GM18520 (cell line): ENCODE results near the gene PSMA8.
"Not testable (repeated sequence)": the region's sequence is repeated elsewhere in the genome, so short reads cannot be mapped to it uniquely, and the experiment has no call there.

Experiments used
- ATAC-seq: cut with Tn5 transposase; IDR thresholded peaks from one replicate; pipeline ENCODE4 v1.9.1; 2021; ENCODE audit not compliant: unreplicated experiment

PSMA8 gene

DNA sequence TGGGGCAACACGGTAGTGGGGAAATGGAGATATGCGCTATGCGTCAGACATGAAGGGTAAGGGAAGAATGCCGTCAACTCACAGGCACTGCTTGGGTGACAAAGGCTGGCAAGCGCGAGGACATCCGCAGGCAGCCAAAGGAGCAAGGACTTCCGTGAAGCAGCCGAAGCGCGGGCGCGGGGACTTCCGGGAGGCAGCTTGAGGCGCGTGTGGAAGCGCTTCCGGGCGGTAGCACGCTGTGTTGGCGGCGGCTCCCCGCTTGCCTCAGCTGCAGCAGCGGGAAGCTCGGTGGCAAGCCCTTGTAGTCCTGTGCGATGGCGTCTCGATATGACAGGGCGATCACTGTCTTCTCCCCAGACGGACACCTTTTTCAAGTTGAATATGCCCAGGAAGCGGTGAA lies at the start of gene PSMA8:
TSS of gene PSMA8 (plus strand) at position 218 of the 400 bp plus-strand sequence. CDS start at position 315, 97 bp downstream.
- no peak for ATAC-seq

DNA sequence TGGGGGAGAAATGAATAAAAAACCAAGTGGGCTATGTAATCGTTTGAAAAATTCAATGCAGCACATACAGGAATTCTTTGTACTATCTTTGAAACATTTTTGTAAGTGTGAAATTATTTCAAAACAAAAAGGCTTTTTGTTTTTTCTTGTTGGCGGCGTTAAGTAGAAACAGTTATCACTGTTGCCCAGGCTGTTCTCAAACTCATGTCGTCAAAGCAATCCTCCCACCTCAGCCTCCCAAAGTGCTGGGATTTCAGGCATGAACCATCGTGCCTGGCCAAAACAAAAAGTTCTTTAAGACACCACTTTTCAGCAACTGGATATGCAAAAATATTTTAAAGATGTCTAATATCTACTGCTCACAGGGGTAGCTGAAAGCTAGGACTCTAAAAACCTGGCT lies 48.6 kb upstream of the PSMA8 start:
- ATAC-seq, result no peak

DNA sequence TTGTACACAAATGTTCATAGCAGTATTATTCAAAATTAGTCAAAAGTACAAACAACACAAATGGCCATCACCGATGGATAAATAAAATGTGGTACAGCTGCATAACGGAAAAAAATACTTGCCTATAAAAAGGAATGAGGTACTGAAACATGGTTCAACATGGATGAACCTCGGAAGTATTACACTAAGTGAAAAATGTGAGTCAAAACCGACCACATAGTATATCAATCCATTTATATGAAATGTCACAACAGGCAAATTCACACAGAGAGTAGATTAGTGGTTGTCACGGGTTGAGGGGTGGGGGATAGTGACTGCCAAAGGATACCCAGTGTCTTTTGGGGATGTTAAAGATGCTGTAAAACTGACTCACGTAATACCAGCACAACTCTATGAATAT lies 46.7 kb upstream of the PSMA8 start:
- no peak for ATAC-seq

DNA sequence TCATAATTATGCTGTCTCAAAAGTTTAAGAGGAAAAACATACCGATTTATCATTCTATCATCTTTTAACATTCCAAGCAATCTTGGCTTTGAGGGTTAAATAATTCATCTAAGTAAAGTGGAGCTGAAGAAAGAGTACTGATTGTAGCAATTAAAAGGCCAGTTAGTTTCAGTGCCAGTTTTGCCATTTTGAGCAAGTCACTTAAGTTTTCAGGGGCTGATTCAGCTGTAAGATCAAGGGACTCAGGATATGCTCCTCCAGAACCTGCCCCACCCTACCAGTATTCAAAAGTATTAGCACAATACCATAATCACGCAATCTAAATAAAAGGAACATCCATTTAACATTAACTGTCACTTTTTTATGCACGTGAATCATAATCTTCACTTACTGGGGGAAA lies 45.2 kb upstream of the PSMA8 start:
- ATAC-seq, result no peak

DNA sequence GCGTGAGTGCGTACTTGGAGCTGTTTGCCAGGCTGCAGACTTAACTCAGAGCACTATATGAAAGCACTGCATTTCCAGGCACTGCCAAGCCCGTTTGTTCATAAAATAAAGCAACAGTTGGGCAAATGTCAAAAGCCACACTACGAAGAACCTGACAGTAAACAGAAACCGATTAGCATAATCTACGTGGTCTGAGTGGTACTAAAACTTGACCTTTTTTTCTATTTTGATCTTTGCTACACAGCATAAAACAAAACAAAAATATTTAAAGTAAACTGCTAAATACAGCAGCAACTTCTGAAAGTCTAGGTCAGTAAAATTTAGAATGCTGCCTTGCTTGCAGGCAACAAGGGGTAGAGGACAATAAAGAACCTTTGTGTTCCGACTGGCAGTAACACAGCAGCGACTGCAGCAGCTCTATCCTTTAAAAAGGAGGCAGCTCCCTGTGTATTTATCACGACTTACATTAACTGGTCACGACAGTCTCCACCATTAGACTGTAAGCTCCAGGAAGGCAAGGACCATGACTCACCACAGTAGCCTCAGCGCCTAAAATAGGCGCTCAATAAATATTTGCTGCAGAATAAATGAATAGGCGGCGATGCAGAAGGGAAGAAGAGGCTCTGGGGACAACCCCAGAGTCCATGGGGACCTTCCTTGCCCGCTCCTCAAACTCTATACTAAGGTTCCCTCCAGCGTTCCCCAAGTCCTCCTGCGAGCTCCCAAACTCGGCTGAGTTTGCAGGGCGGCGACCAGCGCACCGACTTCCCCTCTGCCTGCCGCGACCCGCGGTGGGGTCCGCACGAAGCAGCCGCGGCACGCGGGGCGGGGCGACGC lies 44.2 kb upstream of the PSMA8 start:
- no peak for ATAC-seq

DNA sequence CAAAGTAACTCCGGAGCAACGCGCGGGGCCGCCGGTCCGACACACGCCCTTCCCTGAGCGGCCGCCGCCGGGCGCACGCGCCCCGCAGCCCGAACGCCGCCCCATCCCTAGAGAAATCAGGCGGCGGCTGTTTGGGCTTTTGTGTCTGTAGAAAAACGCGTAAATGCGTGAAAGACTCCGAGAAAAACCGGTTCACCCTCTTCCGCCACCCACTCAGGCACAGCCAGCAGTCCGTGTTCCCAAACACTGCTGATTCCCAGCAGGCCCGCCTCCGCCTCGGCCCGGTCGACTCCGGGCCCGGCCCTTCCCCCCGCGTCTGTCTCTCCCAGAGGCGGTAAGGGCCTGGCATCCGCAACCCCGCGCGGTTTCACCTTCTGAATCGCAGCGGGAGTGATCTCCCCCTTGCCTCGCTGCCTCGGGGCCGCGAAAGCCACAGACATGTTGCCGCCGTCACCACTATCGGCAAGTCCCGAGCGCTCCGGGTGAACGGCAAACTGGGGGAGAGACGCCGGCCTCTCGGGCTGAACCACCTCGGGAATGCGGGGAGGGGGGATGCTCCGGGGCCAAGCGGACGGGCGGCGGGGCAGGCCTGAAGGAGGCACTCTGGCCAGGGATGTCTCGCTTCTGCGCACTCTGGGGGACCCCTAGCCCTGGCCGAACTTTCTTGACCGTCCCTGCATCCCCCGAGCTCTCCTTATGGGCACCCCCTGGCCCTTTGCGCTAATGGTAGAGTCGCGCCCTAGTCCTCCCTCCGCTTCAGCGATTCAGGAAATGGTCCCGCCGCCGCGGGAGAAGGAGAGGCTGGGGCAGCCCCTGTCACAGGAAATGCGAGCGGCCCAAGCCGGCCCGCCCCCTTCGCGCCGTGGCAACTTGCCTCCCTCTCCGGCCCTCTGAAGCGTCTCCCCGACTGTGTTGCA lies 43.3 kb upstream of the PSMA8 start, which contains the start of gene SS18:
TSS of gene SS18 (minus strand) at position 484 of the 917 bp plus-strand sequence. CDS start at position 440, 44 bp downstream.
- peak; percentile 64 for ATAC-seq

DNA sequence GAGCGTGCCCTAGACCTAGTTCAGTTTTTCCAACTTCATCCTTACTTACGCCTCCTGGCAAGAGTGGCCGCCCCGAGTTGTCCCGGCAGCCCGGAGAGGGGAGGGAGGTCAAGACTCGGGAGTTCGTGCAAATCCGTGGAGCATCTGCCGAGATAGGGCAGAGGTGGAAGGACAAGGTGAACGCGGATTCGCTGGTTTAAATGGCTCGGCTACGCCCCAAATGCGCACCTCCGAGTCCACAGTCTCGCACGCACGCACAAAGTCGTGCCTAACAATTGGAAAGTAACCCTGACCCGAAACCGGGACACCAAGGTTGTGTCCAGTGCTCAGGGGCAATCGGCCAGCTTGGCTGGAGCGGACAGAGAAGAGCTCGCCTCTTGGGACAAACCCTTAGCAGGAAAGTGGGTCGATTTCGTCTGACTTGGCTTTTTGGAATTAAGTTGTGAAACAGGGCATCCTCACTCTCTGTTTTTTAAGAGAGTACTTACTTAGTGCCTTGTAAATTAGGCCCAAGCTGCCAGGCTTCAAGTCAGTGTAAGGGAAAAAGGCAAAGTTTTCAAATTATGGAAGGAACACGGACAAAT lies 42.5 kb upstream of the PSMA8 start:
- peak; percentile 25 for ATAC-seq

DNA sequence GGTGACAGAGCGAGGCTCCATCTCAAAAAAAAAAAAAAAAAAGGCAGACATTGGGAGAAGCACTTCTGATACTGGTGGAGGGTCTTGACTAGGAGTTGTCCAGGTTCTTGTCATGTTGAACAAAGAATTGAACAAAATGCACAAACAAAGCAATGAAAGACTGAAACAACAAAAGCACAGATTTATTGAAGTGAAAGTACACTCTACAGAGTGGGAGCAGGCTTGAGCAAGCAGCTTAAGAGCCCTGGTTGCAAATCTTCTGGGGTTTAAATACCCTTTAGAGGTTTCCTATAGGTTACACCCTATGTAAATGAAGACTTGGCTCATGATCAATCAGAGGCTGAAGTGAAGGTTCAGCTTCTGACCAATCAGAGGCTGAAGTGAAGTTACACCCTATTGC lies 36.8 kb upstream of the PSMA8 start:
- no peak for ATAC-seq

DNA sequence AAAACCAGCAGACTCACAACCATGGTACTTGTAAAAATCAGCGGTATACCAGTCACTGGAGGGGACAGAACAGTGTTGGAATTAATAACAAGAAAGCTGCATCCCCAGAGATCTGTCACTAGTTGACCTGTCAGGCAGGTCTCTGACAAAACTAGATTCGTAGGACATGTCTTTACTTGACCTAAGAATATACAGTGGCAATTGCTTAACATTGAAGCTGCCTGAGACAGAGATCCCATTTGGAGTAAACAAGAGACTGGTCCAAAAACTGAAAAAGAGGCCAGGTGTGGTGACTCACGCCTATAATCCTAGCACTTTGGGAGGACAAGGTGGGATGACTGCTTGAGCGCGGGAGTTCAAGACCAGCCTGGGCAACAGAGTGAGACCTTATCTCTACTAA lies 36.1 kb upstream of the PSMA8 start:
- no peak for ATAC-seq

DNA sequence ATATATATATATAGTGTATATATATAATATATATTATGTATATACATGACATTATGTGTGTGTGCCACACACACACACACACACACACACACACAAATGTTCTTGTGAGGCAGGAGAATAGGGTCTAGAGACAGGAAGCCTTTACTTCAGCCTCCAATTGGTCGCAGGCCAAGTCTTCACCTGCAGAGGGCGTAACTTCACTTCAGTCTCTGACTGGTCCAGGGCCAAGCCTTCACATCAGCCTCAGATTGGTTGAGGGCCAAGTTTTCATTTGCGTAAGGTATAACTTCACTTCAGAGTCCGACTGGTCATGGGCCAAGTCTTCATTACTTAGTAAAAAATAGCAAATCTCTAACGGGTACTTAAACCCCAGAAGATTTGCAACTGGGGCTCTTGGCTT lies 30.1 kb upstream of the PSMA8 start:
- ATAC-seq, result no peak

DNA sequence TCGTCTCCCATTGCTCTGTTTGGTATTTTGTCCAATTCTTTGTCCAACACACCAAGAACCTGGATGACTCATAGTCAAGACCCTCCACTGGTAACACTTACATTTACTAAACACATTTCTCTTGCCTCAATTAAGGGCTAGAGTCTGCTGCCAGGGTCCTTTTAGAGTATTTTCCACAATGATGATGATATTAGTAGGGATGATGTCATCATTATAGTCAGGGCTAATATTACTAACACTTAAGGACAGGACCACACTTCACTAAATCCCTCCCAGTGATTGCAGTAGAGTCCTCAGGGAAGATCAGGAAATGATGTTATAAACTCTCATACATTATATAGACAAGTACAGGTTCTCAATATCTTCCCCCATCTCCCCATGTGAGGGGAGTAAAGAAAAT lies 29.6 kb upstream of the PSMA8 start:
- ATAC-seq, result no peak

DNA sequence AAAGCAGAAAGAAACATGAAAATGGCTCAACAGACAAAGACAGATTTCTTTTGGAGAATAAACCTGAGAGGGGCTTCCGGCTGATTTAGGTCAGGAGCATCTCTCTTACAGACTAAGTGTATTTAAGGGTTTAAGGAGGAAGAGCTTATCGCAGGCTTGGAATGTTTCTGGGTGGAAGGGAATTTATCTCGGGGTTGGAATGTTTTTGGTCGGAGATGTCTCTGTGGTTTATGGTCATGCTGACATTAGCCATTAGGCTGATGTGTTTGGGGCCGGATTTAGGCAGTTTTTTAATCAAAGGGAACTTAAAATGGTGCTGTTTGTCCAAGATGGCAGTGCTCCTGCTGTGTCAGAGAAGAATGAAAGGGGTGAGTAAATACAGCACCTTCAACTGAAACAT lies 14.4 kb upstream of the PSMA8 start:
- ATAC-seq, result no peak

DNA sequence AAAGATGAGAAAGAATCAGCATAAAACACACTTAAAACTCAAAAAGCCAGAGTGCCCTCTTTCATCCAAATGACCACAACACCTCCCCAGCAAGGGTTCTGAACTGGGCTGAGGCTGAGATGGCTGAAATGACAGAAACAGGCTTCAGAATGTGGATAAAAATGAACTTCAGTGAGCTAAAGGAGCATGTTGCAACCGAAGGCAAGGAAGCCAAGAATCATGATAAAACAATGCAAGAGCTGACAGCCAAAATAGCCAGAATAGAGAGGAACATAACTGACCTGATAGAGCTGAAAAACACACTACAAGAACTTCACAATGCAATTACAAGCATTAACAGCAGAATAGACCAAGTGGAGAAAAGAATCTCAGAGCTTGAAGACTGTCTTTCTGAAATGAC lies 12.2 kb upstream of the PSMA8 start:
- no peak for ATAC-seq

DNA sequence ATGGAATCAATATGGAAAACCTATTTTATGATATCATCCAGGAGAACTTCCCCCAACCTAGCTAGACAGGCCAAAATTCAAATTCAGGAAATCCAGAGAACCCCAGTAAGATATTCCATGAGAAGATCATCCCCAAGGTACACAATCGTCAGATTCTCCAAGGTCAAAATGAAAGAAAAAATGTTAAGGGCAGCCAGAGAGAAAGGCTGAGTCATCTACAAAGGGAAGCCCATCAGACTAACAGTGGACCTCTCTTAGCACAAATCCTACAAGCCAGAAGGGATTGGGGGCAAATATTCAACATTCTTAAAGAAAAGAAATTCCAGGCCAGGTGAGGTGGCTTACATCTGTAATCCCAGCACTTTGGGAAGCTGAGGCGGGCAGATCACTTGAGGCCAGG lies 11.7 kb upstream of the PSMA8 start:
- ATAC-seq, result not testable (repeated sequence)

DNA sequence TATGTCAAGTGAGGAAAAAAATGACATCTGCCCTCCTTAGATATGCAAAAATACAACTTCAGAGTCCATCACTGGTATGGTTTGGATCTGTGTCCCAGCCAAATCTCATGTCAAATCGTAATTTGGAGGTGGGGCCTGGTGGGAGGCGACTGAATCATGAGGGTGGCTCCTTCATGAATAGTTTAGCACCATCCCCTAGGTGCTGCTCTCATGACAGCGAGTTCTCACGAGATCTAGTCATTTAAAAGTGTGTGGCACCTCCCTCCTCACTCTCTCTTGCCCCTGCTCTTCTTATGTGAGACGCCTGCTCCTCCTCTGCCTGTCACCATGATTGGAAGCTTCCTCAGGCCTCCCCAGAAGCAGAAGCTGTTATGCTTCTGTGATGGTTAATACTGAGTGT lies 5.9 kb upstream of the PSMA8 start:
- no peak for ATAC-seq

DNA sequence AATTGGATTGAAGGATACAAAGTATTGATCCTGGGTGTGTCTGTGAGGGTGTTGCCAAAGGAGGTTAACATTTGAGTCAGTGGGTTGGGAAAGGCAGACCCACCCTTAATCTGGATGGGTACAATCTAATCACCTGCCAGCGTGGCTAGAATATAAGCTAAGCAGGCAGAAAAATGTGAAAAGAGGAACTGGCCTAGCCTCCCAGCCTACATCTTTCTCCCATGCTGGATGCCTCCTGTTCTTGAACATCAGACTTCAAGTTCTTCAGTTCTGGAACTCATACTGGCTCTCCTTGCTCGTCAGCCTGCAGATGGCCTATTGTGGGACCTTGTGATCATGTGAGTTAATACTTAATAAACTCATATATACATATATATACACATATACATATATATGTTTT lies 5.5 kb upstream of the PSMA8 start:
- ATAC-seq, result not testable (repeated sequence)

DNA sequence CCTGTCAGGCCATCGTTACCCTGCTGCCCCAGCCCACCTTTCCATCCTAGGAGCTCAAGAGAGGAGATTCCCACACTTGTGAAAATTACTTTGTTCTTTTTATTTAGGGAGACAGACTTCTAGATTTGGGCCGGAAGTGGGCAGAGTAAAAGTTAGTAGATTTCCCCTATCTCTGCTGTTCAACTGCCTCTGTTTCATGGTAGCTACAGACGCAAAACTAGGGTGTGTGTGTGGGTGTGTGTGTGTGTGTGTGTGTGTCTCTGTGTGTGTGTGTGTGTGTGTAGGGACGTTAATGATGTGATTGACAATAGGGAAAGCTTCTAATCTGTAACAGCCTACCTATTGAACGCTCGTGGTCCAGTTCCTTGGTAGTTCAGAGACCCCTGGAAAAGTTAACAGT lies 438 bp downstream of the PSMA8 start:
- no peak for ATAC-seq

DNA sequence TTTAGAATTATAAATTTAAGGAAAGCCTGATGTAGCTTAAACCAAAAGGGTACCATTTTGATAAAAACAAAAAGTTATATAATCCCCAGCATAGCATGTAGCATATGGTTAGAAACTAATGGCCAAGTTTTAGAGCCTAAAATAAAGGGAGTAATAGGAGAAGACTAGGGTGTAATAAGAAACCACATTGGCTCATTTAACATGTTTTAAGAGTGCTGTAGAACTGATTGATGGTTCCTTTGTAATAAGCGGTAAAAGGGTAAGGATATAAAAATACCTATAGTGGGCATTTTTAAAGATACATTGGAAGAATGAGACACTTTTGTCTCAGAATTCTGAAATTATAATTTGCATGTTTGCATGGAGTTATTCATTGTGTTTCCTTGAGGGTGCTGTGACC lies 1.9 kb downstream of the PSMA8 start:
- ATAC-seq, result no peak

DNA sequence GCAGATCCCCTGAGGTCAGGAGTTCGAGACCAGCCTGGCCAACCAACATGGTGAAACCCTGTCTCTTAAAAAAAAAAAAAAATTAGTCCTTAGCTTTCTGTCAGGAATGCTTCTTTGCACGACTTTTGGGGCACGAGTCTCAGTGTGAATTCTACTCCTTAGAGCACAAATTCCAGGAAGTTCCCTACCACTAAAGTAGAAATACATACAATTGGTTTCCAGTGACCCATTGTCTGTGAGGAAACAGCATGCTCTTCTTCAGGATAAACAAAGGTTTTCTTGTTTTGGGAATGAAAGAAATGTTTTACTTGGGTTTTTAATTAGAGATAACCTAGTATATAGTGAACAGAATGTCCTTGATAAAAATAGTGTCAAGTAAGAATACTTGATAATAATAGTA lies 23.7 kb downstream of the PSMA8 start:
- ATAC-seq, result no peak

DNA sequence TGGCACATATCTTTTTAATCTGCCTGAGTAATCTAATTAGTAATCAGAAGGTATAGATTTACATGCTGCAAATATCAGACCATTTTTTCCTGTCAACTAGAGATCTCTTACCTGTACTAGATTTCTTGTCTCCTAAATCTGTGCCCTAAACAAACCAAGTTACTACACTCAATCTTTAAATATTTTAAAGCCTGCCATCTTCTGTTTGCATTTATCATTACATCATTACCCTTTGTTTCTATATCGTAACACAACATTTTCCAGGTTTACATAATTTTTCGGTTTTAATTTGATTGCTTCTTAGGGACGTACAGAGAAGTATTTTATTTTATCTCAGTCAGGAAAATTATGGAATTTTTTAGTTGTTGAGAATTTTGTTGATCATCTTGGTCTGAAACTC lies 25.7 kb downstream of the PSMA8 start:
- ATAC-seq, result no peak

DNA sequence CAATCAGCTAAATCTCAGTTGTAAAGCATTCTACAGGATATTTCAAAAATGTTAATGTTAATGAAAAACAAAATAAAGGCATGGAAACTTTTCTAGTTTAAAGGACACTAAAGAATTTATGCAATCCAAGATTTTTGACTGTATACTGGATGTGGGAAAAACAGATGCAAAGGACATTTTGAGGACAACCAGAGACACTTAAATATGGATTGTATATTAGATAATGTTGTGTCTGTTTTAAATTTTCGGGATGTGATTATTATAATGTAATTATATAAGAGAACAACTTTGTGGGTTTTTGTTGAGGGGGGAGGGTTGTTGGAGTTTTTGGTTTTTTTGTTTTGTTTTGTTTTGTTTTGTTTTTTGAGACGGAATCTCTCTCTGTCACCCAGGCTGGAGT lies 30.9 kb downstream of the PSMA8 start:
- no peak for ATAC-seq

DNA sequence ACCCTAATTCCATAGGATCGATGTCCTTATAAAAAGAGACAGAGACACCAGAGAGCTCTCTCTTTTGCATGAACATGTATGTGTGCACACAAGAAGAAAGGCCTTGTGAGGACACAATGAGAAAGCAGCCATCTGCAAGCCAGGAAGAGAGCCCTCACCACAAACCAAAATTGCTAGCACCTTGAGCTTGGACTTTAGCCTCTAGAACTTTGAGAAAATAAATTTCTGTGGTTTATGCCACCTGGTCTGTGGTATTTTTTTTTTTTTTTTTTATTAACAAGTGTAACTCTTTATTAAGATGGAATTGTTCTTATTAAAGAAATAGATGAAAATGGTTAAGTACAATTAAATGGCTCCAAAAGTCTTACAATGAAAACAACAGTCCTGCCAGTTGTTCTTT lies 33.9 kb downstream of the PSMA8 start:
- ATAC-seq, result peak; percentile 91
